ENCODE measurements around the gene CDH23. TPM values are rescaled to one million over a fixed set of nuclear protein-coding genes. Genes with fewer than 3 reads are reported as not detected.
A peak's percentile ranks its signal among the peaks of the same experiment; 100 is the strongest.

Gene CDH23
- total and polyA plus RNA-seq, 2 experiments from 2014 or later: 0.08 TPM; not detected in 1

- Histone ChIP-seq H3K9me3 (ENCODE audit: low read depth) (no peaks in the 10 kb centered on the region), H3K36me3 (ENCODE audit: low read depth) (peaks cover 41% of the 10 kb centered on the region), H3K4me3 (no peak overlapping the region), H3F3A (ENCODE audit: insufficient read depth) (no peaks in the 10 kb centered on the region), H3K27me3 (replicated peaks; ENCODE audit: insufficient read depth) (no peaks in the 10 kb centered on the region), H2AFZ (no peak overlapping the region), H3K27ac (no peak overlapping the region), H3K9me2 (ENCODE audit: insufficient read depth) (no peaks in the 10 kb centered on the region), H3K4me1 (ENCODE audit: insufficient read depth) (no peaks in the 10 kb centered on the region), H4K20me1 (ENCODE audit: insufficient read depth) (no peaks in the 10 kb centered on the region), H3K79me2 (ENCODE audit: insufficient read depth) (no peaks in the 10 kb centered on the region), H3K9ac (no peak overlapping the region), H3K4me2 (ENCODE audit: unreplicated experiment) (no peak overlapping the region)
- in situ Hi-C loops (cut with MboI): loop anchor here (10.0 kb wide), 1 partner anchor 495 kb away; no protein-coding TSS in a partner anchor
- no peak for TF ChIP-seq EZH2 (IDR thresholded peaks at IDR 0.05; ENCODE audit: insufficient read depth, poor library complexity, severe bottlenecking)
- no peak for TF ChIP-seq EZH2phosphoT487 (IDR thresholded peaks at IDR 0.05; ENCODE audit: insufficient read depth, low read depth)
- WGBS, 2 experiments (ENCODE audit: low coverage in 1 of 2, low lambda C conversion rate in 2 of 2, missing lambda C conversion rate in 2 of 2): 92 to 95% methylated on average over 18 of the region's 18 CpGs
- no peak for DNase-seq
Observed at GRCh38 chr10:71819441-71819861, 422.7 kb downstream of the CDH23 start.

GRCh38 chr10:71819985-71820384 lies 423.3 kb downstream of the CDH23 start:
- Histone ChIP-seq H3K27me3 (replicated peaks; ENCODE audit: insufficient read depth) (no peaks in the 10 kb centered on the region), H3F3A (ENCODE audit: insufficient read depth) (no peaks in the 10 kb centered on the region), H2AFZ (no peak overlapping the region), H3K9me2 (ENCODE audit: insufficient read depth) (no peaks in the 10 kb centered on the region), H3K27ac (no peak overlapping the region), H4K20me1 (ENCODE audit: insufficient read depth) (no peaks in the 10 kb centered on the region), H3K4me1 (ENCODE audit: insufficient read depth) (no peaks in the 10 kb centered on the region), H3K9ac (no peak overlapping the region), H3K9me3 (ENCODE audit: low read depth) (no peaks in the 10 kb centered on the region), H3K79me2 (ENCODE audit: insufficient read depth) (no peaks in the 10 kb centered on the region), H3K4me3 (no peak overlapping the region), H3K36me3 (ENCODE audit: low read depth) (peaks cover 44% of the 10 kb centered on the region), H3K4me2 (ENCODE audit: unreplicated experiment) (no peak overlapping the region)
- 91 to 95% methylated on average over 6 of the region's 6 CpGs for WGBS, 2 experiments (ENCODE audit: low coverage in 1 of 2, low lambda C conversion rate in 2 of 2, missing lambda C conversion rate in 2 of 2)
- no peak for DNase-seq
- in situ Hi-C loops (cut with MboI): loop anchor here (10.0 kb wide), 1 partner anchor 495 kb away; no protein-coding TSS in a partner anchor
- no peak for TF ChIP-seq EZH2phosphoT487 (IDR thresholded peaks at IDR 0.05; ENCODE audit: insufficient read depth, low read depth)
- no peak for TF ChIP-seq EZH2 (IDR thresholded peaks at IDR 0.05; ENCODE audit: insufficient read depth, poor library complexity, severe bottlenecking)

- no peak for TF ChIP-seq EZH2 (IDR thresholded peaks at IDR 0.05; ENCODE audit: insufficient read depth, poor library complexity, severe bottlenecking)
- no peak for TF ChIP-seq EZH2phosphoT487 (IDR thresholded peaks at IDR 0.05; ENCODE audit: insufficient read depth, low read depth)
- Histone ChIP-seq H3K79me2 (ENCODE audit: insufficient read depth) (no peaks in the 10 kb centered on the region), H3K36me3 (ENCODE audit: low read depth) (peaks cover 46% of the 10 kb centered on the region), H4K20me1 (ENCODE audit: insufficient read depth) (no peaks in the 10 kb centered on the region), H3K4me2 (ENCODE audit: unreplicated experiment) (no peak overlapping the region), H3F3A (ENCODE audit: insufficient read depth) (no peaks in the 10 kb centered on the region), H3K27me3 (replicated peaks; ENCODE audit: insufficient read depth) (no peaks in the 10 kb centered on the region), H3K4me3 (no peak overlapping the region), H3K27ac (no peak overlapping the region), H2AFZ (no peak overlapping the region), H3K9me2 (ENCODE audit: insufficient read depth) (no peaks in the 10 kb centered on the region), H3K4me1 (ENCODE audit: insufficient read depth) (no peaks in the 10 kb centered on the region), H3K9me3 (ENCODE audit: low read depth) (no peaks in the 10 kb centered on the region), H3K9ac (no peak overlapping the region)
- 81 to 86% methylated on average over 8 of the region's 8 CpGs for WGBS, 2 experiments (ENCODE audit: low coverage in 1 of 2, low lambda C conversion rate in 2 of 2, missing lambda C conversion rate in 2 of 2)
- in situ Hi-C loops (cut with MboI): no loop called here
- no peak for DNase-seq
Observed at GRCh38 chr10:71820966-71821365, 424.2 kb downstream of the CDH23 start.

GRCh38 chr10:71821909-71822763 lies 425.4 kb downstream of the CDH23 start:
- Histone ChIP-seq H3K9me3 (ENCODE audit: low read depth) (no peaks in the 10 kb centered on the region), H3K4me2 (ENCODE audit: unreplicated experiment) (no peak overlapping the region), H3F3A (ENCODE audit: insufficient read depth) (no peaks in the 10 kb centered on the region), H3K4me1 (ENCODE audit: insufficient read depth) (no peaks in the 10 kb centered on the region), H3K36me3 (ENCODE audit: low read depth) (peaks cover 47% of the 10 kb centered on the region), H3K4me3 (no peak overlapping the region), H4K20me1 (ENCODE audit: insufficient read depth) (no peaks in the 10 kb centered on the region), H3K9me2 (ENCODE audit: insufficient read depth) (no peaks in the 10 kb centered on the region), H3K9ac (no peak overlapping the region), H2AFZ (no peak overlapping the region), H3K79me2 (ENCODE audit: insufficient read depth) (no peaks in the 10 kb centered on the region), H3K27me3 (replicated peaks; ENCODE audit: insufficient read depth) (no peaks in the 10 kb centered on the region), H3K27ac (no peak overlapping the region)
- 73 to 74% methylated on average over 9 of the region's 9 CpGs for whole genome bisulfite sequencing, 2 experiments (ENCODE audit: low coverage in 1 of 2, low lambda C conversion rate in 2 of 2, missing lambda C conversion rate in 2 of 2)
- TF ChIP-seq EZH2 (IDR thresholded peaks at IDR 0.05; ENCODE audit: insufficient read depth, poor library complexity, severe bottlenecking) (no peak), EZH2phosphoT487 (IDR thresholded peaks at IDR 0.05; ENCODE audit: insufficient read depth, low read depth) (no peak)
- DNase-seq: peak; percentile 33
- in situ Hi-C loops (cut with MboI): no loop called here

Data from GM23248 (cell line).